ENCODE data around the gene SLC18B1. TPM values are rescaled to one million over a fixed set of nuclear protein-coding genes. Genes with fewer than 3 reads are reported as not detected.

SLC18B1 gene
- total and polyA plus RNA-seq, 2 of the 13 experiments (the other 11 are each of a cell fraction or from before 2014, with no cell fraction given) = 11.4 to 13.8 TPM

- TF ChIP-seq SAFB2 (CRISPR knock-in tag; IDR thresholded peaks at IDR 0.05; ENCODE audit: borderline replicate concordance, low read depth) = peak; percentile 88
- TF ChIP-seq ZNF629 (CRISPR knock-in tag; conservative IDR thresholded peaks at IDR 0.05) = no peak
- no peak for TF ChIP-seq ZNF547 (CRISPR knock-in tag; IDR thresholded peaks at IDR 0.05)
- peak; percentile 80; the same call in 1 of the 2 replicates for TF ChIP-seq ZNF432 (CRISPR knock-in tag; IDR thresholded peaks at IDR 0.05; ENCODE audit: borderline replicate concordance)
- TF ChIP-seq ZNF431 (CRISPR knock-in tag; IDR thresholded peaks at IDR 0.05; ENCODE audit: borderline replicate concordance, low read depth) = 0 out of 2 replicates have a peak, but pooled peaks have one; percentile 52
- TF ChIP-seq PHF21A (CRISPR knock-in tag; IDR thresholded peaks at IDR 0.05) = no peak
- peak; percentile 78 for TF ChIP-seq RBFOX2 (IDR thresholded peaks at IDR 0.05; ENCODE audit: low read depth, low read length)
- TF ChIP-seq ZNF446 (CRISPR knock-in tag; IDR thresholded peaks at IDR 0.05) = peak; percentile 11; the same call in 1 of the 2 replicates
- no peak for TF ChIP-seq KLF13 (CRISPR knock-in tag; IDR thresholded peaks at IDR 0.05)
- TF ChIP-seq, protein P1, sequence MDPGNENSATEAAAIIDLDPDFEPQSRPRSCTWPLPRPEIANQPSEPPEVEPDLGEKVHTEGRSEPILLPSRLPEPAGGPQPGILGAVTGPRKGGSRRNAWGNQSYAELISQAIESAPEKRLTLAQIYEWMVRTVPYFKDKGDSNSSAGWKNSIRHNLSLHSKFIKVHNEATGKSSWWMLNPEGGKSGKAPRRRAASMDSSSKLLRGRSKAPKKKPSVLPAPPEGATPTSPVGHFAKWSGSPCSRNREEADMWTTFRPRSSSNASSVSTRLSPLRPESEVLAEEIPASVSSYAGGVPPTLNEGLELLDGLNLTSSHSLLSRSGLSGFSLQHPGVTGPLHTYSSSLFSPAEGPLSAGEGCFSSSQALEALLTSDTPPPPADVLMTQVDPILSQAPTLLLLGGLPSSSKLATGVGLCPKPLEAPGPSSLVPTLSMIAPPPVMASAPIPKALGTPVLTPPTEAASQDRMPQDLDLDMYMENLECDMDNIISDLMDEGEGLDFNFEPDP (CRISPR knock-in tag; conservative IDR thresholded peaks at IDR 0.05) = peak; percentile 98
- 0 out of 2 replicates have a peak, but pooled peaks have one; percentile 47 for TF ChIP-seq HNRNPL (IDR thresholded peaks at IDR 0.05; ENCODE audit: low read depth, low read length)
- TF ChIP-seq, protein P2, sequence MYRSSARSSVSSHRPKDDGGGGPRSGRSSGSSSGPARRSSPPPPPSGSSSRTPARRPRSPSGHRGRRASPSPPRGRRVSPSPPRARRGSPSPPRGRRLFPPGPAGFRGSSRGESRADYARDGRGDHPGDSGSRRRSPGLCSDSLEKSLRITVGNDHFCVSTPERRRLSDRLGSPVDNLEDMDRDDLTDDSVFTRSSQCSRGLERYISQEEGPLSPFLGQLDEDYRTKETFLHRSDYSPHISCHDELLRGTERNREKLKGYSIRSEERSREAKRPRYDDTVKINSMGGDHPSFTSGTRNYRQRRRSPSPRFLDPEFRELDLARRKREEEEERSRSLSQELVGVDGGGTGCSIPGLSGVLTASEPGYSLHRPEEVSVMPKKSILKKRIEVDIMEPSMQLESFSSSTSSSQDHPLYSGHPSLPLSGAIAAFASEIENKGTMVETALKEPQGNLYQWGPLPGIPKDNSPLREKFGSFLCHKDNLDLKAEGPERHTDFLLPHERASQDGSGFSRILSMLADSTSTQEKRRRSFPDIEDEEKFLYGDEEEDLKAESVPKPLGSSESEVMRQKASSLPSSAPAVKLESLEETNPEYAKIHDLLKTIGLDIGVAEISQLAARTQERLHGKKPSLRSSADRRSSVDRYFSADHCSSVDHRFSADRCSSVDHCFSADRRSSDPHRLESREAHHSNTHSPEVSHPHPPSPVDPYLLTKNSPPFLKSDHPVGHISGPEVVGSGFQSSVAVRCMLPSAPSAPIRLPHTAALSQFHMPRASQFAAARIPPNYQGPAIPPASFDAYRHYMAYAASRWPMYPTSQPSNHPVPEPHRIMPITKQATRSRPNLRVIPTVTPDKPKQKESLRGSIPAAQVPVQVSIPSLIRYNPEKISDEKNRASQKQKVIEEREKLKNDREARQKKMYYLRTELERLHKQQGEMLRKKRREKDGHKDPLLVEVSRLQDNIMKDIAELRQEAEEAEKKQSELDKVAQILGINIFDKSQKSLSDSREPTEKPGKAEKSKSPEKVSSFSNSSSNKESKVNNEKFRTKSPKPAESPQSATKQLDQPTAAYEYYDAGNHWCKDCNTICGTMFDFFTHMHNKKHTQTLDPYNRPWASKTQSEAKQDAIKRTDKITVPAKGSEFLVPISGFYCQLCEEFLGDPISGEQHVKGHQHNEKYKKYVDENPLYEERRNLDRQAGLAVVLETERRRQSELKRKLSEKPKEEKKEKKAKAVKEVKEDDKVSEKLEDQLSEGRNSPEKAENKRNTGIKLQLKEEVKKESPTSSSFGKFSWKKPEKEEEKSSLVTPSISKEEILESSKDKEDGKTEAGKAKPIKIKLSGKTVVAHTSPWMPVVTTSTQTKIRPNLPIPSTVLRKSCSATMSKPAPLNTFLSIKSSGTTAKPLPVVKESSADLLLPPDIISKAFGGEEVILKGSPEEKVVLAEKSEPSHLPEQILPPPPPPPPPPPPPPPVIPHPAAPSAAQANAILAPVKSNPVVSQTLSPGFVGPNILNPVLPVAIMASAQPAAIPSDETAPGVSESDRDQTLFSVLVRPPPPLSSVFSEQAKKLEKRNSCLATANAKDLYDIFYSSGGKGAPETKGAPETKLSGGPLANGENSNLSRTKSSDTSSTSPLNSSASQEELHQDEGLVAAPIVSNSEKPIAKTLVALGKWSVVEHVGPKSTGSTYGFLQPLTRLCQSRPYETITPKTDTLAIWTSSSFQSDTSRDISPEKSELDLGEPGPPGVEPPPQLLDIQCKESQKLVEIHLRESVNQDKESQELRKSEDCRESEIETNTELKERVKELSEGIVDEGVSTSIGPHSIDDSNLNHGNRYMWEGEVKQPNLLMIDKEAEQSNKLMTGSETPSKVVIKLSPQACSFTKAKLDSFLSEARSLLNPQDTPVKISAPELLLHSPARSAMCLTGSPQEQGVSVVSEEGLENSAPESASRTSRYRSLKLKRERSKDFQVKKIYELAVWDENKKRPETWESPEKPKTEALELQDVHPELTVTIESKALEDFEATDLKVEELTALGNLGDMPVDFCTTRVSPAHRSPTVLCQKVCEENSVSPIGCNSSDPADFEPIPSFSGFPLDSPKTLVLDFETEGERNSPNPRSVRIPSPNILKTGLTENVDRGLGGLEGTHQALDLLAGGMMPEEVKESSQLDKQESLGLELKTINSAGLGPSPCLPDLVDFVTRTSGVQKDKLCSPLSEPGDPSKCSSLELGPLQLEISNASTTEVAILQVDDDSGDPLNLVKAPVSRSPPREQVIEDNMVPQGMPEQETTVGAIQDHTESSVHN (CRISPR knock-in tag; IDR thresholded peaks at IDR 0.05) = no peak
- peak; percentile 8; the same call in 1 of the 2 replicates for TF ChIP-seq IRX3 (CRISPR knock-in tag; IDR thresholded peaks at IDR 0.05; ENCODE audit: borderline replicate concordance, low read depth)
- TF ChIP-seq, protein P3, sequence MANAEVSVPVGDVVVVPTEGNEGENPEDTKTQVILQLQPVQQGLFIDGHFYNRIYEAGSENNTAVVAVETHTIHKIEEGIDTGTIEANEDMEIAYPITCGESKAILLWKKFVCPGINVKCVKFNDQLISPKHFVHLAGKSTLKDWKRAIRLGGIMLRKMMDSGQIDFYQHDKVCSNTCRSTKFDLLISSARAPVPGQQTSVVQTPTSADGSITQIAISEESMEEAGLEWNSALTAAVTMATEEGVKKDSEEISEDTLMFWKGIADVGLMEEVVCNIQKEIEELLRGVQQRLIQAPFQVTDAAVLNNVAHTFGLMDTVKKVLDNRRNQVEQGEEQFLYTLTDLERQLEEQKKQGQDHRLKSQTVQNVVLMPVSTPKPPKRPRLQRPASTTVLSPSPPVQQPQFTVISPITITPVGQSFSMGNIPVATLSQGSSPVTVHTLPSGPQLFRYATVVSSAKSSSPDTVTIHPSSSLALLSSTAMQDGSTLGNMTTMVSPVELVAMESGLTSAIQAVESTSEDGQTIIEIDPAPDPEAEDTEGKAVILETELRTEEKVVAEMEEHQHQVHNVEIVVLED (CRISPR knock-in tag; IDR thresholded peaks at IDR 0.05; ENCODE audit: borderline replicate concordance) = no peak
- TF ChIP-seq, protein P4, sequence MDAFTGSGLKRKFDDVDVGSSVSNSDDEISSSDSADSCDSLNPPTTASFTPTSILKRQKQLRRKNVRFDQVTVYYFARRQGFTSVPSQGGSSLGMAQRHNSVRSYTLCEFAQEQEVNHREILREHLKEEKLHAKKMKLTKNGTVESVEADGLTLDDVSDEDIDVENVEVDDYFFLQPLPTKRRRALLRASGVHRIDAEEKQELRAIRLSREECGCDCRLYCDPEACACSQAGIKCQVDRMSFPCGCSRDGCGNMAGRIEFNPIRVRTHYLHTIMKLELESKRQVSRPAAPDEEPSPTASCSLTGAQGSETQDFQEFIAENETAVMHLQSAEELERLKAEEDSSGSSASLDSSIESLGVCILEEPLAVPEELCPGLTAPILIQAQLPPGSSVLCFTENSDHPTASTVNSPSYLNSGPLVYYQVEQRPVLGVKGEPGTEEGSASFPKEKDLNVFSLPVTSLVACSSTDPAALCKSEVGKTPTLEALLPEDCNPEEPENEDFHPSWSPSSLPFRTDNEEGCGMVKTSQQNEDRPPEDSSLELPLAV (CRISPR knock-in tag; conservative IDR thresholded peaks at IDR 0.05; ENCODE audit: low read depth) = 0 out of 2 replicates have a peak, but pooled peaks have one; percentile 37
Measured at GRCh38 chr6:132814716-132815570, 16.5 kb upstream of the SLC18B1 start (continued).

Measured in HepG2 (cell line).